ENCODE data around the gene SLC35G6.
A peak's percentile ranks its signal among the peaks of the same experiment; 100 is the strongest.
"Not testable (repeated sequence)": the region's sequence is repeated elsewhere in the genome, so short reads cannot be mapped to it uniquely, and the experiment has no call there.

Gene SLC35G6

DNA sequence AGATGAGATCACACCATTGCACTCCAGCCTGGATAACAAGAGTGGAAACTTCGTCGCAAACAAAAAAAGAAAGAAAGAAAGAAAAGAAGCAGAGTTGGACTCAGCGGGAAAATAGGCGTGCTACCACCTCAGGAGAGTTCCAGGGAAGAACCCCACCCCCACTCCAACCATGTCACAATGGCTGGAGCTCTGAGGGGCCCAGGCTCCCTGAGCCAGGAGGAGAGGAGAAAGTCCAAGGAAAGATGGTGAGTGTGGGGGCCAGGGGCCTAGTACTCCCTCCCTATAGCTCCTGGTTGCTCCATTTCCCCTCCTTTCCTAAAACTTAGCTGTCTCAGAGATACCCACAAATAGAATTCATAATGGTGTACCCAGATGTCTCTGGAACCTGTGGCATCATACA lies at the start of gene SLC35G6:
SLC35G6 (plus strand) TSS at position 172 of the 400 bp plus-strand sequence; CDS start at position 243, 71 bp downstream.
- DNase-seq, result not testable (repeated sequence)

DNA sequence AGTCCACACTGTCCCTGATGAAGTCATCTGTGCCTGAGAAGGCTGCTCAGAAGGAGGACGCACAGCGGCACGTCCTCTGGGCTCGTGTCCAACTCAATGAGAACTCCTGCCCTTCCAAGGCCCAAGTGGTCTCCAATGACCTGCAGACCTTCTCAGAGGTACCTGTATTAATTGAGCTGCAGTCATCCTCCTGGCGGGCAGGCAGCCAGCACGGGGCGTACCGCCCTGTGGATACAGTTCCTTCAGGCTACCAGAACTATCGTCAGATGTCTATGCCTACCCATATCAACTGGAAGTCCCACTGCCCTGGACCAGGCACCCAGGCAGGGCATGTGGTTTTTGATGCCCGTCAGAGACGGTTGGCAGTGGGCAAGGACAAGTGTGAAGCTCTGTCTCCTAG lies 49.0 kb upstream of the SLC35G6 start:
- no peak for DNase-seq

DNA sequence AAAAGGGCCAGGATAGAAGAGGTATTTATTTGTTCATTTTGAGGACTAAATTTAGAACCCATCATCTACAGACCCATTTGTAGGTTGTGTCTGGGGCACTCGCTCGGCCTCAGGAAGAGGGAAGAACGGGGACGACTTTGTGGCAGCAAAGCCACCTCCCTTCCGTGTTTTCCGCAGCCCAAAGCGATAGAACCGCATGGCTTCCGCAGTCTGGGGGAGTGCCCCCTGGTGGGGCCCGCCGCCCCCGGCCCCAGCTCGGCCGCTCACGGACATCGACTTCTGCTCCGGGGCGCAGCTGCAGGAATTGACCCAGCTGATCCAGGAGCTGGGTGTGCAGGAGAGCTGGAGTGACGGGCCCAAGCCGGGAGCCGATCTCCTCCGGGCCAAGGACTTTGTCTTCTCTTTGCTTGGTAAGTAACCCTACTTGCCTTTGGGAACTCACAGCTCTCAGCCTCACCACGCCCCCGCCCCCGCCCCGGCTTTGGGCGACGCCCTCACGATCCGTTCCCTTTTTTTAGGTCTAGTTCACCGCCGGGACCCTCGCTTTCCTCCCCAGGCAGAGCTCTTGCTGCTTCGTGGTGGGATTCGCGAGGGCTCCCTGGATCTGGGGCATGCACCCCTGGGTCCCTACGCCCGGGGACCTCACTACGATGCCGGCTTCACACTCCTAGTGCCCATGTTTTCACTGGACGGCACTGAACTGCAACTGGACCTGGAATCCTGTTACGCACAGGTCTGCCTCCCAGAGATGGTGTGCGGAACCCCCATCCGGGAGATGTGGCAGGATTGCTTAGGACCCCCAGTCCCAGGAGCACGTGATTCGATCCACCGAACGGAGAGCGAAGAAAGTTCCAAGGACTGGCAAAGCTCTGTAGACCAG lies 45.3 kb upstream of the SLC35G6 start:
- DNase-seq, result no peak

DNA sequence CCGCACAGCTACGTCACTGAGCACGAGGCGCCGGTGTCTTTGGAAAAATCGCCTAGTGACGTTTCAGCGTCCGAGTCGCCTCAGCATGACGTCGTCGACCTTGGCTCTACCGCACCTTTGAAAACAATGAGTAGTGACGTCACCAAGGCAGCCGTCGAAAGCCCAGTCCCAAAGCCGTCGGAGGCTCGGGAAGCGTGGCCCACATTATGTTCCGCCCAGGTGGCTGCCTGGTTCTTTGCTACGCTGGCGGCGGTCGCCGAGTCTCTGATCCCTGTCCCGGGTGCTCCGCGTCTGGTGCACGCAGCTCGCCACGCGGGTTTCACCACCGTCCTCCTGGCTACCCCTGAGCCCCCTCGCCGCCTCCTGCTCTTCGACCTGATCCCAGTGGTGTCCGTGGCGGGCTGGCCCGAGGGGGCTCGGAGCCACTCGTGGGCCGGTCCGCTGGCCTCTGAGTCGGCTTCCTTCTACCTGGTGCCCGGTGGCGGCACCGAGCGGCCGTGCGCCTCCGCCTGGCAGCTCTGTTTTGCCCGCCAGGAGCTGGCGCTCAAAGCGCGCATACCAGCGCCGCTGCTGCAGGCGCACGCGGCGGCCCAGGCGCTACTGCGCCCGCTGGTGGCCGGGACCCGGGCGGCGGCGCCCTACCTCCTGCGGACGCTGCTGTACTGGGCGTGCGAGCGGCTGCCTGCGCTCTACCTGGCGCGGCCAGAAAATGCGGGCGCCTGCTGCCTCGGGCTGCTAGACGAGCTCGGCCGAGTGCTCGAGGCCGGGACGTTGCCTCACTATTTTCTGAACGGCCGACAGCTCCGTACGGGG lies 44.5 kb upstream of the SLC35G6 start:
- peak; percentile 23 to 51 for DNase-seq

DNA sequence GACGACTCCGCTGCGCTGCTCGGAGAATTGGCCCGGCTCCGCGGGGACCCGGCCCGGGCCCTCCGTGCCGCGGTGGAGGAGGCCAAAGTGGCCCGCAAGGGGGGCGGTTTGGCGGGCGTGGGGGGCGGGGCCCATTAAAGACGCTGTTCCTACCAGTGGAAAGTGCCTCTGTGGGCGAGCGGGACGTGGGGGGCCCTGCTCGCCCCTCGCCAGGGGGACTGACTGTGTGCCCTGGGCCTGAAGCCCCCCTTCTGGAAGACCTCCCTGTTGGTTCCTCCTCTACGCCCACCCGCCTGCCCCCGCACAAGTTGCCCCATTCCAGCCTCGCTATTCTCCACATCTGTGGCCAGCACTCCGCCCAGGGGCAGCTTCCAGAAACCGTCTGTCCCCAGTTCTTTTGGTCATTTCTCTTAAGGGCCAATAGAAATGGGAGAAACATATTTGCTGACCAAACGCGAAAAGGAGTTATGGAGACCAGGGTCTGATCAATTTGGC lies 43.8 kb upstream of the SLC35G6 start:
- no peak for DNase-seq

DNA sequence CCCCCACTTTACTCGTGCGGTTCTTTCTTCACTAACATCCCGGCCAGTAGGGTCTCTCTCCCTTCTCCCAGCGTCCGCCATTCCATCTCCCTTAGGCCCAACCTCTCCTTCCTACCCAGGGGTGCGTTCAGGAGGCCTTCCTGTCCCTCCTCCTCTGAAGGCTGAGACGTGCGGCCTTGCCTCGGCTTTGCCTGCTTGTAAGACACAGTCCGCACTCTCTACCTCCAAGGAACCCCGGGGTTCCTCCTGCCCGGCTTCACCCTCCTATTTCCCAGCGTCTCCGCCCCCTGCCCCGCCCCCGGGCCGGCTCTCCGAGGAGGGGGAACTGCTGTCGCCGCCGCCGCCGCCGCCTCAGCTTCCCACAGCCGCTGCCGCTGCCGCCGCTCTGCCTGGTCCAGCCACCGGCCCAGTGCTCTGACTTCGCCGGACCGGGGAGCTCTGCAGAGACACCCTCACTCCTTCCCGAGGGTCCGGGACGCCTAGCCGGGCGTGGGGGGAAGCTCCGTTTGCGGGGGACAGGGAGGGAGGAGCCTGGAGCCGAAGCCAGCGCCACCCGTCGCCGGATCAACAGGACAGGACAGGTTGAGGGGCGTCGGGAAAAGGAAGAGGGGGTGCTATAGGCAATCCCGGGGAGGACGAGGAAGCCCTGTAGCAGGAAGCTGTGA lies 43.2 kb upstream of the SLC35G6 start:
- peak in 1 of 2 experiments; percentile 20 for DNase-seq

DNA sequence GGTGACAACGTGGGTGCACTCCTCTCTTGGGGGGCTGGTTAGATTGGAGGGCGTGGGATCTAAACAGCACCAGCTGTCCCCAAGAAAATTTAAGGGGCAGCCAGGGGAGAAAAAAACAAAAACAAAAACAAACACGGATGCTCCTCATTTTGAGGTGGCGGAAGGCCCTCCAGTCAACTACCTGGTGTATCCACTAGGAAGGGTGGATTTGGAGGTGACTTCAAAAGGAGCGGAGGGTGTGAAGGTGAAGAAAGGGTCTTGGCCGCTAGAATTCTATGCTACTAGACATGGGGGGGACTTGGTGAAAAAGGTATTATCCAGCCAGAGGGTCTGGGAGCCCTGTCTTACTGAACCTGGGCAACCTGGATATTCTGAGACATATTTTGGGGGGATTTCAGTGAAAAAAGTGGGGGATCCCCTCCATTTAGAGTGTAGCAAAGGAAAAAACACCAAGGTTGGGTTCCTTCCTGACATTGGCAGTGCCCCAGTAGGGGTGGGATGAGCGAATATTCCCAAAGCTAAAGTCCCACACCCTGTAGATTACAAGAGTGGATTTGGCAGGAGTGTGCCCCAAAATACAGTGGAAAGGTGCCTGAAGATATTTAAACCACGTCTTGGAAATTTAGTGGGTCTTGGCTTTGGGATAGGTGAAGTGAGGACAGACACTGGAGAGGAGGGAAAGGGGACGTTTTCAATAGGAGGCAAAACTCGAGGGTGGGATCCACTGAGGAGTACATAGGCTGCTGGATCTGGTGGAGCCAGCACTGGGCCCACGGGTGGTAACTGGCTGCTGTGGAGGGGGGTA lies 42.4 kb upstream of the SLC35G6 start:
- DNase-seq, result no peak

DNA sequence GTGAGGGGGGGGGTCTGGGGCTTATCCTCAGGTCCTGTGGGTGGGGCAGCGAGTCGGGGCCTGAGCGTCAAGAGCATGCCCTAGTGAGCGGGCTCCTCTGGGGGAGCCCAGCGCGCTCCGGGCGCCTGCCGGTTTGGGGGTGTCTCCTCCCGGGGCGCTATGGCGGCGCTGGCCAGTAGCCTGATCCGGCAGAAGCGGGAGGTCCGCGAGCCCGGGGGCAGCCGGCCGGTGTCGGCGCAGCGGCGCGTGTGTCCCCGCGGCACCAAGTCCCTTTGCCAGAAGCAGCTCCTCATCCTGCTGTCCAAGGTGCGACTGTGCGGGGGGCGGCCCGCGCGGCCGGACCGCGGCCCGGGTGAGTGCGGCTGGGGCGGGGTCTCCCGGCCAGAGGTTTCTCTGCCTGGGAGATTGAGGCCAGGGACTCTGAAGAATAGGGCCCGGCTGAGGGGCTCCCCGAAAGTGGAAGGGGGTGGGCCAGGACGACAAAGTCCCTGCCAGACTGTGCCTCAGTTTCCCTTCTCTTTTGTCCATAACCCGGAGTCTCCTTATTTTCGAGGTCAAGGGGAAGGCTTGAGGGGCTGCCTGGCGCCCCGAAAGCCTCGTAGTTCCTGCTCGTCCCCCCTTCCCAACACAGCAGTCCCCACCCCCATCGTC lies 41.7 kb upstream of the SLC35G6 start, which contains the start of gene FGF11:
FGF11 (plus strand) TSS at position 51 of the 651 bp plus-strand sequence; CDS start at position 160, 109 bp downstream.
- DNase-seq, result no peak

DNA sequence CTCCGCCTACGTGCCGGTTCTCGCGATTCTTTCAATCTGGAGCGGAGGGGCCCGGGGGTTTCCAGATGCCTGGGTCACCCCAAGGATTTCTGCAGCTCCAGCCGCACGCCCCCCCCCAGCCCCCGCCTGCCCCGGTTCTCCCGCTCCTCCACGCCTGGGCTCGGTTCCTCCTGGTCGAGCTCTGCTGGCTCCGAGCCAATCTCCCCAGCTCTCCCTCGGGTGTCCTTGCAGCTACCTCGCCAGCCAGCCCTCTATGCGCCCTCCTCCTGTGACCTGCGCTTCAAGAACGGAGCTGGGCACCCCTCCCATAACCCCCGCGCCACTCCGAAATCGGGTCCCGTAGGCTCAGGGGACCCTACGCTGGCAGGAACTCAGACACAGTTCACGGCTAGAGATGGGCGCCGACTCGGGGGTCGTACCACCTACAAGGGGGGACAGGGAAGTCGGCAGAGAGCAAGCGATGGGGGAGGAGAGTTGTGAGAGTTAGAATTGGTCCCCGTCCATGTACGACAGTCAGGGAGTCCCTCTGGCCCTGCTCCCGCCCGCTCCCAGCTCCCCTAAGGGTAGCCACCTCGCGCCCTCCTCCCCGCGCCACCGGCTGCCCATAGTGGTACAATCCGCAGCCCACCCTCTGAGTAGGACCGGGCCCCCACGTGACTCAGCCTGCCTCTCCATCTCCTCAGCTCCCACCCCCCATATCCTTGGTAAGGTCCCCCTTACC lies 41.0 kb upstream of the SLC35G6 start:
- no peak for DNase-seq

DNA sequence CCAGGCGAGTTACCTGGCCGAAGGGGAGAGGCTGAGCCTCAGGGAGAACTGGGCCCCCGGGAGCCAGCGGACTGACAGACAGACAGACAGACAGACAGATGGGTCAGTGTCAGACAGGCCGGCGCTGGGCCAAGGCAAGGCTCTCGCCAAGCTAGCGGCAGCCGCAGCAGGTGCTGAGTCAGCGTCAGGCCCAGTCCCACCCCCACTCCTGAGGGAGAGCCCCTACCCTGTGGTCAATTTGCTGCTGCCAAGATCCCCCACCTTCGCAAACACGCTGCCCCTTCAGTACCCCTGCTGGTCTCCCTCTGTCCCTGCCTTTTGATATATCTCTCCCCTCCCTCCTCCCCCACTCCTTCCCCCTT lies 40.4 kb upstream of the SLC35G6 start:
- no peak for DNase-seq

DNA sequence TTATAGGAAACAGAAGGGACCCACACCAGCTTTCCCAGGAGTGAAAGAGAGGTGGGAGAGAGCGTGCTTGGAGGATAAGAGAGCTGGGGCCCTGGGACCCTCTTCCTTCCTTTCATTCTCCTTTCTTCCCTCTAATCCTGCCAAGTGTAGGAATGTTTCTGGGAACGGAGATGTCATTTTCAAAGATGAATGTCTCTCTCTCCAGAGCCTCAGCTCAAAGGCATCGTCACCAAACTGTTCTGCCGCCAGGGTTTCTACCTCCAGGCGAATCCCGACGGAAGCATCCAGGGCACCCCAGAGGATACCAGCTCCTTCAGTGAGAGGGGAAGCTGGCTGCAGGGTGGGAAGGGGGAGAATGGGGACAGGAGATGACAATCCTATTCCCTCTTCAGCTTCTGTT lies 40.0 kb upstream of the SLC35G6 start:
- no peak for DNase-seq

DNA sequence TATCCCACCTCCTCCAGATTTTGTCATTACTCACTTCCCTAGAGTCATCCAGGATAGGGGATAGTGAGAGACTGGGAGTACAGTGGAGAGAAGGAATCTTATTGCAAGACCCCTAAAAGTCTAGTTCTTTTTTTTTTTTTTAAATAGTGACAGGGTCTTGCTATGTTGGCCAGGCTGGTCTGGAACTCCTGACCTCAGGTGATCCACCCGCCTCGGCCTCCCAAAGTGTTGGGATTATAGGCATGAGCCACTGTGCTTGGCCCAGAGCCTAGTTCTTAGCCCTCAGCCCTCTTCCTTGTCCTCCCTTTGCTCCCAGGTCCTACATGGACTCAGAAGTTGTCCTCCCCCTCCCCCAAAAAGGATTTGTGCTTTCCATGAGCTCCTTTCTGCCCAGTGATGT lies 39.1 kb upstream of the SLC35G6 start:
- no peak for DNase-seq

DNA sequence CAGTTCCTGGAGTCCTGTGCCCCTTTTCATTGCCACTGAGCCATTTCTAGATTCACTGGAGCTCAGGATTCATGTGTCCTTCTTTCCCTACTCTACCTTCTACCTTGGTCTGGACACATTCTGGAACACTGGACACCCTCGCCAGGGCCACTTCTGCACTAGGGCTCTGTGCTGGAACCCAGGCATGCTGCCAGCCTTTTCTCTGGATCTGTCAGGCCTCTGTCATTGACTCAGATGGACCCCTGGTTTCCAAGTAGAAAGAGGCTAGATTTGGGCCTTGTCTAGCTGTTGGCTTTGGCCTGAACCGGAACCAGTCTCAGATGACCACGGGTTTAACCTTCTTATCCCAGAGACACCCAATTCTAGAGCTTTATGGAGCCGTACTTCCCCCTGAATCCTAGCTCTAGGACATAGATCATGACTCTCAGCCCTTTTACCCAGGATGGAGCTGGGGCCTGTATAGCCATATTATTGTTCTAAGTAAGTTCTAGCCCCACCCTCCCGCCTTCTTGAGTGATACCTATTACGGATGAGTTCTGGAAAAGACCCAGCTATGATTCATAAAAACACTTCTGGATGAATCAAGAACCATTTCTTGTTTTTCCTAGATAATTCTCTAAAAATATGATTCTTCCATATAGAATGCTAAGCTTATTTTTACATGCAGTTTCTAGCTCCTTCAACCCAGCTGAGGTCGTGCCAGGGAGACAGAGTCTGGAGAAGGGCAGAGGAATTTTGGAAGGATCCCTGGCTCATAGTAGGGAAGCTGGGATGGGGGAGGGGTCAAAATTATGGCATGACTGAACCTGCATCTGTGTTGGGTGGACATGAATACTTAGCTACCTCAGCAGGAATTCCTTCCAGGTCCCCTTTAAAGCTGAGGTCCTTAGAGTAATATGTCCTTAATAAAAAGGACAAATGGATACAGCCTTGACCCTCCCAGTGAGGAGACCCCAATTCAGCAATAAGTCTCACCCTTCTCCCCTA lies 37.5 kb upstream of the SLC35G6 start:
- DNase-seq, result no peak

DNA sequence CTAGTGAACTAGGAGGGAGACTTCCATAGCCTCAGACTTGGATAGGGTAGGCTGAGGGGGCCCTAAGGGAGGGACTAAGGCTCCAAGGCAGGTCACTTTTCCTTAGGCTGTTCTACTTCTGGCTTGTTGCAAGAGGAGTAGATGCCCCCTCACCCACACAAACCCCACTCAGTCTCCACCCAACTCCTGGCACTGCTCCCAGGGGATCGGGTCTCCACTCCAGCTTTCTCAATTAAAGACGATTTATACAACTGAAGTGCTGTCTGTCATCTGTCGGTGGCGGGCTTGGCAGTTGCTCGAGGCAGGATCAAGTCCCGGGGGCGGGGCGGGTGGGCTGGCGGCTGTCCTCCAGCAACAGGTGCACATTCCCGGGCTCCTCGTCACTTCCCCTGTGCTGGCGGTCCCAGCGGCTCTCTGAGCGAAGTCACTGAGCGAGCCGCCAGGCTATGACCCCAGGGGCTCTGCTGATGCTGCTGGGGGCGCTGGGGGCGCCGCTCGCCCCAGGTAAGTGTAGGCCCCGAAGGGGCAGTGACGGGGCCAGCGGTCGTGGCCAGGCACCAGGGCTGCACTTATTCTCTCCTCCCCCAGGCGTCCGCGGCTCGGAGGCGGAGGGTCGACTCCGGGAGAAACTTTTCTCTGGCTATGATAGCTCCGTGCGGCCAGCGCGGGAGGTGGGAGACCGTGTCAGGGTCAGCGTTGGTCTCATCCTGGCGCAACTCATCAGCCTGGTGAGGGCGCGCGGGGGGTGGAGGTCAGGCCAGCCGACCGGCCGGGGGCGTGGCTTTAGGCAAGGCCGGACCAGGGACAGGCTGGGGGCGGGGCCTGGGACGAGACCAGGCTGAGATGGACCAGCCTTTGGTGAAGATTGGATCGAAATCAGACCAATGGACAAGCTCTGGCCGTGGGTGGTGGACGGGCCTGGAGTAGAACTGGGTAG lies 36.3 kb upstream of the SLC35G6 start, which contains the start of gene CHRNB1:
CHRNB1 (plus strand) TSS at position 380 of the 937 bp plus-strand sequence; CDS start at position 447, 67 bp downstream.
- DNase-seq, result no peak

DNA sequence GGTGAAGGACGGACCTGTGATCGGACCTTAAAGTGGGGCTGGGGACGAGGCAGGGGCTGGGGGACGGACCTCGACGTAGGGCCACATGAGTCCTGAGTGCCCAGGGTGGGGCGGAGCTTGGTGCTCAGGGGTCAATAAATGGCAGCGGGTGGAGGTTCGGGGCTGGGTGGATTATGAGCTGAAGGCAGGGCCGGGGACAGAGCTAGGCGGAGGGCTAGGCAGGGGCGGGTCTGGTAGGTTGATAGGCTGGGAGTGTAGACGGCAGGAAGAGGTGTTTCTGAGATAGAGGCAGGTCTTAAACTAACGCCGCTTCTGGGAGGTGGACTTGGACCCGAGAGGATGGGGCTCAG lies 35.7 kb upstream of the SLC35G6 start:
- no peak for DNase-seq

DNA sequence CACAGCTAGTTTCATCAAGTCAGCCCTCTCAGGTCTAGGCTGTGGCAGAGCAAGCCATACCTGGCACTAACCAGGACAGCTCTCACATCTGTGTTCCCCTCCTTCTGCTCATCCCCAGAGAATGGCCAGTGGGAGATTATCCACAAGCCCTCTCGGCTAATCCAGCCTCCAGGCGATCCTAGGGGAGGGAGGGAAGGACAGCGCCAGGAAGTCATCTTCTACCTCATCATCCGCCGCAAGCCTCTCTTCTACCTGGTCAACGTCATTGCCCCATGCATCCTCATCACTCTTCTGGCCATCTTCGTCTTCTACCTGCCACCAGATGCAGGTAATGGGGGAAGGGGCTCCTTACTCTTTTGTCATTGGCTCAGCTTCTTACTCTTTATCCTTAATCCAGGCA lies 32.8 kb upstream of the SLC35G6 start:
- DNase-seq, result no peak

DNA sequence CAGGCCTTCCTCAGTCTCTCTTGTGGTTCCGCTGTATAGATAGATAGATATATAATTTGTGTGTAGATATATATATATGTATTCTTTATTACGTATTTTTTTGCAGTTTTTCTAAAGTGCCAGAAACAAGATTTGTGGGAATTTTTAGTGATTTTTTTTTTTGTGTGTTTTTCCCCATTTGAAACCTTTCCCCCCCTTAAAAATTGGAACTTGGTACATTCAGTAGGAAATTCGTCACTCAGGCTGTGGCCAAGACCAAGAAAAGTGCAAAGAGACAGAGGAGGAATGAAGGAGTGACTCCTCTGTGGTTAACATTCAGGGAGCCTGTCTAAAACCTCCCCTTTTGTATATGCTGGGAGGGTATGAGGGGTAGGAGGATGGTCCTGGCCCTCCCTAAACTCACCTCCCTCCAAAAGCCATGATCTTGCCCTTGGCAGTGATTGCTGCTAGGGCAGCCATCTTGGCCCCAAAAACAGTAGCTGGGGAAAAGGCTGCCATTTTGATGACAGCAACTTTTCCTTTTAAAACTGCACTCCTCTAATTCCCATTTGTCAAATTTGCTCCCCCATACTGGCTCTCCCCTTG lies 21.2 kb upstream of the SLC35G6 start:
- no peak for DNase-seq
